ENCODE data around the gene DLGAP1. TPM values are rescaled to one million over a fixed set of nuclear protein-coding genes. Genes with fewer than 3 reads are reported as not detected.

Gene DLGAP1
- total and polyA plus RNA-seq, 2 of the 13 experiments (the other 11 are each of a cell fraction or from before 2014, with no cell fraction given), result 0.01 TPM; not detected in 1

DNA sequence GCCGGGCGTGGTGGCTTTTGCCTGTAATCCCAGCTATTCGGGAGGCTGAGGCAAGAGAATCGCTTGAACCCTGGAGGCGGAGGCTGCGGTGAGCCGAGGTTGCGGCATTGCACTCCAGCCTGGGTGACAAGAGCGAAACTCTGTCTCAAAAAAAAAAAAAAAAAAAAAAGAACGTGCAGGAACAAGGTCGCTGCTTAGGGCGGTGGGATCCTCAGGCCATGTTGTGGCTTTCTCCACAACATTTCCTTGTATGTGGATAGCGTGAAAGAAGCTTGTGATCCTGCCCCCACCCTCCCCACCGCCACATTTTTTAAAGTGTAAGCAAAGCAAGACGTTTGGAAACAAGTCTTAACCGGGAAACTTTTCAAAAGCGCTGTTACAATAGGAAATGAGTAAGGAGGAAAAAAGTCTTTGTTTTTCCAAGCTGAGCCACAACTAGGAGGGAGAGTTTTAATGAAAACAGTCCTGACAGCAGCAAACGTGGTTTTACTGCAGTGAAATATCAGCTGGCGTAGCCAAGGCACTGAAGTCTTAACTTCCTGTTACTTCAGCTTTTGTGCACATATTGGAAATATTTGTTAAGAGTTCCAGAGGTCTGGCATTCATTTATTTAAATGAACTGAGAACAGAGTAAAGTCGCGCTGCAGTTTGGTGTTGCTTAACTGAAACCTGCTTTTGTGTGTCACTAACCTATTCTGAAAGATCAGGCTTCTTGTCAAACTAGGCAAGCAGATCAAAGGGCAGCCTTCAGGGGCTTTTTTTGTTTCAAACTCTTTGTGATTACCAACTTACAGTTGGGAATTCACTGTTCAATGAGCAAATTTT lies 1001.4 kb downstream of the DLGAP1 start (continued):
- TF ChIP-seq, protein P1, sequence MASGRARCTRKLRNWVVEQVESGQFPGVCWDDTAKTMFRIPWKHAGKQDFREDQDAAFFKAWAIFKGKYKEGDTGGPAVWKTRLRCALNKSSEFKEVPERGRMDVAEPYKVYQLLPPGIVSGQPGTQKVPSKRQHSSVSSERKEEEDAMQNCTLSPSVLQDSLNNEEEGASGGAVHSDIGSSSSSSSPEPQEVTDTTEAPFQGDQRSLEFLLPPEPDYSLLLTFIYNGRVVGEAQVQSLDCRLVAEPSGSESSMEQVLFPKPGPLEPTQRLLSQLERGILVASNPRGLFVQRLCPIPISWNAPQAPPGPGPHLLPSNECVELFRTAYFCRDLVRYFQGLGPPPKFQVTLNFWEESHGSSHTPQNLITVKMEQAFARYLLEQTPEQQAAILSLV (CRISPR knock-in tag; IDR thresholded peaks at IDR 0.05; ENCODE audit: borderline replicate concordance), result no peak
- TF ChIP-seq KLF13 (CRISPR knock-in tag; IDR thresholded peaks at IDR 0.05) (no peak), FOXK2 (IDR thresholded peaks at IDR 0.05) (peak; percentile 80), SMARCE1 (IDR thresholded peaks at IDR 0.05; ENCODE audit: borderline replicate concordance) (no peak), ARID4A (CRISPR knock-in tag; IDR thresholded peaks at IDR 0.05; ENCODE audit: borderline replicate concordance) (peak; percentile 43; the same call in 1 of the 2 replicates), HNF4A (CRISPR knock-in tag; IDR thresholded peaks at IDR 0.05) (peak; percentile 78), MLLT10 (CRISPR knock-in tag; IDR thresholded peaks at IDR 0.05) (no peak), ATF2 (CRISPR knock-in tag; IDR thresholded peaks at IDR 0.05) (0 out of 2 replicates have a peak, but pooled peaks have one; percentile 53), SMC3 (IDR thresholded peaks at IDR 0.05; ENCODE audit: low read length) (no peak), ATF4 (CRISPR knock-in tag; IDR thresholded peaks at IDR 0.05) (peak in 1 of 2 experiments; percentile 32; a peak in 1 of 4 replicates), REL (CRISPR knock-in tag; conservative IDR thresholded peaks at IDR 0.05) (no peak), ONECUT2 (CRISPR knock-in tag; IDR thresholded peaks at IDR 0.05) (no peak), PHF20 (CRISPR knock-in tag; IDR thresholded peaks at IDR 0.05) (no peak)
- TF ChIP-seq, protein P2, sequence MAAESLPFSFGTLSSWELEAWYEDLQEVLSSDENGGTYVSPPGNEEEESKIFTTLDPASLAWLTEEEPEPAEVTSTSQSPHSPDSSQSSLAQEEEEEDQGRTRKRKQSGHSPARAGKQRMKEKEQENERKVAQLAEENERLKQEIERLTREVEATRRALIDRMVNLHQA (CRISPR knock-in tag; IDR thresholded peaks at IDR 0.05), result no peak
- TF ChIP-seq, protein P3, sequence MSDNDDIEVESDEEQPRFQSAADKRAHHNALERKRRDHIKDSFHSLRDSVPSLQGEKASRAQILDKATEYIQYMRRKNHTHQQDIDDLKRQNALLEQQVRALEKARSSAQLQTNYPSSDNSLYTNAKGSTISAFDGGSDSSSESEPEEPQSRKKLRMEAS (IDR thresholded peaks at IDR 0.05), result peak; percentile 76
- TF ChIP-seq, protein P4, sequence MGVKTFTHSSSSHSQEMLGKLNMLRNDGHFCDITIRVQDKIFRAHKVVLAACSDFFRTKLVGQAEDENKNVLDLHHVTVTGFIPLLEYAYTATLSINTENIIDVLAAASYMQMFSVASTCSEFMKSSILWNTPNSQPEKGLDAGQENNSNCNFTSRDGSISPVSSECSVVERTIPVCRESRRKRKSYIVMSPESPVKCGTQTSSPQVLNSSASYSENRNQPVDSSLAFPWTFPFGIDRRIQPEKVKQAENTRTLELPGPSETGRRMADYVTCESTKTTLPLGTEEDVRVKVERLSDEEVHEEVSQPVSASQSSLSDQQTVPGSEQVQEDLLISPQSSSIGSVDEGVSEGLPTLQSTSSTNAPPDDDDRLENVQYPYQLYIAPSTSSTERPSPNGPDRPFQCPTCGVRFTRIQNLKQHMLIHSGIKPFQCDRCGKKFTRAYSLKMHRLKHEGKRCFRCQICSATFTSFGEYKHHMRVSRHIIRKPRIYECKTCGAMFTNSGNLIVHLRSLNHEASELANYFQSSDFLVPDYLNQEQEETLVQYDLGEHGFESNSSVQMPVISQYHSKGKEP (CRISPR knock-in tag; IDR thresholded peaks at IDR 0.05), result no peak
- TF ChIP-seq, protein P5, sequence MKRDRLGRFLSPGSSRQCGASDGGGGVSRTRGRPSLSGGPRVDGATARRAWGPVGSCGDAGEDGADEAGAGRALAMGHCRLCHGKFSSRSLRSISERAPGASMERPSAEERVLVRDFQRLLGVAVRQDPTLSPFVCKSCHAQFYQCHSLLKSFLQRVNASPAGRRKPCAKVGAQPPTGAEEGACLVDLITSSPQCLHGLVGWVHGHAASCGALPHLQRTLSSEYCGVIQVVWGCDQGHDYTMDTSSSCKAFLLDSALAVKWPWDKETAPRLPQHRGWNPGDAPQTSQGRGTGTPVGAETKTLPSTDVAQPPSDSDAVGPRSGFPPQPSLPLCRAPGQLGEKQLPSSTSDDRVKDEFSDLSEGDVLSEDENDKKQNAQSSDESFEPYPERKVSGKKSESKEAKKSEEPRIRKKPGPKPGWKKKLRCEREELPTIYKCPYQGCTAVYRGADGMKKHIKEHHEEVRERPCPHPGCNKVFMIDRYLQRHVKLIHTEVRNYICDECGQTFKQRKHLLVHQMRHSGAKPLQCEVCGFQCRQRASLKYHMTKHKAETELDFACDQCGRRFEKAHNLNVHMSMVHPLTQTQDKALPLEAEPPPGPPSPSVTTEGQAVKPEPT (CRISPR knock-in tag; IDR thresholded peaks at IDR 0.05; ENCODE audit: low read depth), result no peak

Measured in HepG2 (cell line).